Upper lobe of right lung (tissue), 1 donor: ENCODE data around the gene RABEP1. TPM values are rescaled to one million over a fixed set of nuclear protein-coding genes. Genes with fewer than 3 reads are reported as not detected.

ENCODE experiments used
- ATAC-seq: fragments of 200-7000 bp; cut with Tn5 transposase; one replicate; pipeline ENCODE4 v1.9.1; 2020; ENCODE audit warnings: mild to moderate bottlenecking, moderate library complexity
- DNase-seq: peaks from one replicate; pipeline ENCODE4 v3.0.0-alpha.2; 2020
- H3K27ac ChIP-seq: fragments of 200-600 bp; one replicate; pipeline ENCODE4 v1.8.0; 2022
- H3K27me3 ChIP-seq: fragments of 200-600 bp; one replicate; pipeline ENCODE4 v1.8.0; 2022; ENCODE audit warnings: mild to moderate bottlenecking
- H3K36me3 ChIP-seq: fragments of 200-600 bp; one replicate; pipeline ENCODE4 v1.8.0; 2022
- H3K4me1 ChIP-seq: fragments of 200-600 bp; one replicate; pipeline ENCODE4 v1.8.0; 2022
- H3K4me3 ChIP-seq: fragments of 200-600 bp; one replicate; pipeline ENCODE4 v1.8.0; 2022; ENCODE audit warnings: mild to moderate bottlenecking
- H3K9me3 ChIP-seq: fragments of 200-600 bp; one replicate; pipeline ENCODE4 v1.8.0; 2022
- intact Hi-C: fragments of 100-400 bp; cut with DNase I; formaldehyde crosslinking; loops from one replicate; pipeline ENCODE4 v1.11.0; 2022
- total RNA-seq: library from RNA; stranded (reverse); fragmentation: NEBNext Ultra II Directional; extraction: Animal tissue kit (Norgen Biotek cat#: 25700); gene quantifications from one replicate; pipeline ENCODE4 v1.2.1, GENCODE V29; 2021
- TF ChIP-seq, protein P1 (sequence below): fragments of 200-600 bp; IDR thresholded peaks from one replicate; pipeline ENCODE4 v1.8.0; 2022; ENCODE audit warnings: antibody characterized with exemption
- donor health status: DM: no; HTN: yes; CAD: no; lungs with severe emphysema.

Gene RABEP1
- total RNA-seq, 1 donor from 2014 or later, result 43.9 TPM

- no peaks in the 10 kb centered on the region for H3K9me3 ChIP-seq
- intact Hi-C loops, result no loop called here
- no peak overlapping the region for H3K27ac ChIP-seq
- peaks cover 14% of the 10 kb centered on the region for H3K4me1 ChIP-seq
- H3K4me3 ChIP-seq, result peak overlapping the region; percentile 69
- no peaks in the 10 kb centered on the region for H3K27me3 ChIP-seq
- no peaks in the 10 kb centered on the region for H3K36me3 ChIP-seq
- no peak for ATAC-seq
- TF ChIP-seq, protein P1, sequence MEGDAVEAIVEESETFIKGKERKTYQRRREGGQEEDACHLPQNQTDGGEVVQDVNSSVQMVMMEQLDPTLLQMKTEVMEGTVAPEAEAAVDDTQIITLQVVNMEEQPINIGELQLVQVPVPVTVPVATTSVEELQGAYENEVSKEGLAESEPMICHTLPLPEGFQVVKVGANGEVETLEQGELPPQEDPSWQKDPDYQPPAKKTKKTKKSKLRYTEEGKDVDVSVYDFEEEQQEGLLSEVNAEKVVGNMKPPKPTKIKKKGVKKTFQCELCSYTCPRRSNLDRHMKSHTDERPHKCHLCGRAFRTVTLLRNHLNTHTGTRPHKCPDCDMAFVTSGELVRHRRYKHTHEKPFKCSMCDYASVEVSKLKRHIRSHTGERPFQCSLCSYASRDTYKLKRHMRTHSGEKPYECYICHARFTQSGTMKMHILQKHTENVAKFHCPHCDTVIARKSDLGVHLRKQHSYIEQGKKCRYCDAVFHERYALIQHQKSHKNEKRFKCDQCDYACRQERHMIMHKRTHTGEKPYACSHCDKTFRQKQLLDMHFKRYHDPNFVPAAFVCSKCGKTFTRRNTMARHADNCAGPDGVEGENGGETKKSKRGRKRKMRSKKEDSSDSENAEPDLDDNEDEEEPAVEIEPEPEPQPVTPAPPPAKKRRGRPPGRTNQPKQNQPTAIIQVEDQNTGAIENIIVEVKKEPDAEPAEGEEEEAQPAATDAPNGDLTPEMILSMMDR, result no peak
- no peak for DNase-seq
Measured at GRCh38 chr17:5283571-5284315, 1.7 kb downstream of the RABEP1 start.

DNA sequence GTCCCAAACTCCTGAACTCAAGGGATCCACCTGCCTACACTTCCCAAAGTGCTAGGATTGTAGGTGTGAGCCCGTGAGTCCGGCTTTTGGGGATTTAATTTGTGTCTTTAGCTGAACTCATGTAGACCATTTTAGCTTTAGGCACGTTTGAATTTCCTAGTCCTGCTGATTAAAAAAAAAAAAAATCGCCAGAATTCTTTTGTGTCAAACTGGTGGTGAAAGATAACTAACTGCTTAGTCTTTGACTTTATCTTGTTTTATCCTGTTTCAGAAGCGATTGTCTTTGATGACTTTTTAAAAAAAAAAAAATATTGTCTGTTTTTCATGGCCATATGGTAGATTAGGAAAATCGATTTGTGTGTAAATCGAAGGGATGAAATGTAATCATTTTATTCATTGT, 2.6 kb downstream of the RABEP1 start:
- Histone ChIP-seq H3K36me3 (no peaks in the 10 kb centered on the region), H3K4me1 (peaks cover 18% of the 10 kb centered on the region), H3K27me3 (no peaks in the 10 kb centered on the region), H3K27ac (no peak overlapping the region), H3K4me3 (no peak overlapping the region), H3K9me3 (no peaks in the 10 kb centered on the region)
- no peak for ATAC-seq
- intact Hi-C loops, result no loop called here
- TF ChIP-seq, protein P1, result no peak
- DNase-seq, result no peak

GRCh38 chr17:5286846-5287245, 4.8 kb downstream of the RABEP1 start:
- H3K36me3 ChIP-seq, result no peaks in the 10 kb centered on the region
- H3K27ac ChIP-seq, result no peak overlapping the region
- ATAC-seq (no peak), DNase-seq (no peak)
- intact Hi-C loops, result no loop called here
- H3K4me1 ChIP-seq, result peaks cover 18% of the 10 kb centered on the region
- TF ChIP-seq, protein P1, result no peak
- H3K4me3 ChIP-seq, result no peak overlapping the region
- H3K27me3 ChIP-seq, result no peaks in the 10 kb centered on the region
- no peaks in the 10 kb centered on the region for H3K9me3 ChIP-seq

GRCh38 chr17:5291683-5292350, 9.7 kb downstream of the RABEP1 start:
- intact Hi-C loops, result no loop called here
- TF ChIP-seq, protein P1, result no peak
- Histone ChIP-seq H3K27me3 (no peaks in the 10 kb centered on the region), H3K9me3 (no peaks in the 10 kb centered on the region), H3K4me3 (no peak overlapping the region), H3K4me1 (peaks cover 6% of the 10 kb centered on the region), H3K36me3 (no peaks in the 10 kb centered on the region), H3K27ac (no peak overlapping the region)
- no peak for DNase-seq
- no peak for ATAC-seq

- H3K4me3 ChIP-seq, result no peak overlapping the region
- H3K4me1 ChIP-seq, result no peaks in the 10 kb centered on the region
- no peaks in the 10 kb centered on the region for H3K9me3 ChIP-seq
- H3K36me3 ChIP-seq, result peaks cover 10% of the 10 kb centered on the region
- H3K27me3 ChIP-seq, result no peaks in the 10 kb centered on the region
- TF ChIP-seq, protein P1, result no peak
- no peak for ATAC-seq
- intact Hi-C loops, result no loop called here
- DNase-seq, result no peak
- no peak overlapping the region for H3K27ac ChIP-seq
Measured at GRCh38 chr17:5297245-5297644, 15.2 kb downstream of the RABEP1 start.
